Activated T-cell treated with anti-CD3 and anti-CD28 coated beads for 1 hour (primary cell): Measurements from ENCODE around the gene SPTSSB.

Experiments
- DNase-seq: peaks from one replicate; pipeline ENCODE4 v3.0.0-alpha.2; 2020; ENCODE audit warnings: low read depth

The SPTSSB gene, protein sequence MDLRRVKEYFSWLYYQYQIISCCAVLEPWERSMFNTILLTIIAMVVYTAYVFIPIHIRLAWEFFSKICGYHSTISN

DNA sequence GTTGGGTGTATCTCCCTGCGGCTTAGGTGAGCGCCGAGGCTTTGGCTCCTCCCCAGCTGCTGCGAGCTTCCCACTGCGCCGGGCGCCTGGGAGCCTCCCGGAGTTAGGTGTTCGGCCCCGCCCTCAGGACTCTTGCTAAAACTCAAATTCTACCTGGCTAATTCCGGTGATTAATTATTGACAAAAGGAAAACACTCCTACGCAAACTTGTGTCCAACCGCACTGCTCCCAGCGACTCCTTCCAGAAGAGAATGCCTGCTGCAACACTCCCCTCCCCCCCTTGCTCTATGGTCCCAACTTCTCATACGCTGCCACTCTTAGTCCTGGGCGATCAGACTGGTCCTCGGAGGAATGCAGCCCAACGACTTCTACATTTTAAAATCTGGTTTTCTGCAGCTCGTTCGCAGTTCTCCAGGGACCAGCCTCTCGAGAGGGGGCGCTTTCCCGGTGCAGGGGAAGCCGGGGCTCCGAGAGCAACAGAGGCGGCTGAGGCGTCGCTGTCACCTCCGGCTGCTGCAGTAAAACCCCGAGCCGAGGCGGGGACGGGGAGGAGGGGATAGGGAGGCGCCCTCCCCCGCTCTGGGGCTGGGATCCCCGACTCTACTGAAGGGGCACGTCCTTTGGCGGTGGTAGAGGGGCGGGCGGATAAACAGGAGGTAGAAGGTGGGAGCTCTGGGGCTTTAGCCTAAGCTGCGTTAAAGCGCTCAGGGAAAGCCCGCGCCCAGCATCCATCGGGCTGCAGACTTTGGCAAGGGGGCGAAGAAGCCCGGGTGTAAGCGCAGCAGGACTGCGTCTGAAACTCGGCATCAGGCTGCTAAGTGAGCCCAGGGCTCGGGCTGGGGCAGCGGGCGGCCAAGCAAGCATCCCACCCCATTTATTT is at the start of gene SPTSSB:
Gene SPTSSB, minus strand, starts transcription at position 77 of the 880 bp plus-strand sequence. CDS start 25,194 bp downstream, outside the sequence.
- peak; percentile 35 for DNase-seq

DNA sequence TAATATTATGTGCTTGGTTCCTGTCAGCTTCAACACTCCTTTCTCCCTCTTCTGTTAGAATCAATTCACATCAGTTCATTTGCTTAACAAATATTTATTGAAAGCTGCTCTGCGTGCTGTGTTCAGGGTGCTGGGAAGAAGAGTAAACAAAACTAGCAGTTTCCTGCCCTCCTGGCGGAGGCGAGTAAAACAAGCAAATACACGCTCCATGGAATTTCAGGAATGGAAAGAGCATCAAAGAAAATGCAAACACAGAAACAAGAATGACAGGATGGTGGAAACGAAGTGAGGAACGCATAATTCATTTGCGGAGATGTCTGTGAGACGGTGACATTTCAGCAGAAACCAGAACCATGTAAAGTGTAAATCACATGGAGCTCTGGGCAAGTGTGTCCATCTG is 49.4 kb upstream of the SPTSSB start:
- no peak for DNase-seq

DNA sequence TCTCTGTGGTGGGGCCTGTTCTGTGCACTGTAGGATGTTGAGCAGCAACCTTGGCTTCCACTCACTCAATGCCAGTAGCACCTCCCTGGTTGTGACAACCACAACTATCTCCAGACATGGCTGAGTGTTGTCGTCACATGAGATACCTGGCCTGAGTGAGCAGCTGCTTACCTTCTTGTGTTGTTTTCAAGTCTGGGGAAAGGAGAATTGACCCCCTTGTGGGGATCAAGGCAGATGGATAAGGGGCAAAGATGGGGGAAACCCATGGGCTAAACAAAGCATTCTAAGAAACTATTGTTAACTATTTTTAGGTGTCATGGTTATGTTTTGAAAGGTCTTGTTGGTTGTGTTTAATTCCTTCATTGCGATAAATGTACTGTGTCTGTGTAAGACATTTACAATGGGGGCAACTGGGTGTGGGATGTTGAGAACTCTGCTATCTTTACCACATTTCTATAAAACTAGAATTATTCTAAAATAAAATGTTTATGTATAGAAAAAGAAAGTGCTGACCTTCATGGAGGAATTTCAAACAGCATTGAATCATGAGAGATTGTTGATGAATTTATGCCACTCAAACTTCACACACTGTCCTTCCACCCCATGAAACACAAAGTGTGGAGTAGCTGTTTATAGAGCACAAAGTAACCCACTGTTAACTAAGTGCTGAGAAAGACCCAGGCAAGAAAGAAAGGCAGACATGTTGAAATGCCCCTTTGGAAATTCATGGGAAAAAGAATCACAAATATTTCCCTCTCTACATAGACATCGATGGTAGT is 48.4 kb upstream of the SPTSSB start:
- DNase-seq, result no peak

DNA sequence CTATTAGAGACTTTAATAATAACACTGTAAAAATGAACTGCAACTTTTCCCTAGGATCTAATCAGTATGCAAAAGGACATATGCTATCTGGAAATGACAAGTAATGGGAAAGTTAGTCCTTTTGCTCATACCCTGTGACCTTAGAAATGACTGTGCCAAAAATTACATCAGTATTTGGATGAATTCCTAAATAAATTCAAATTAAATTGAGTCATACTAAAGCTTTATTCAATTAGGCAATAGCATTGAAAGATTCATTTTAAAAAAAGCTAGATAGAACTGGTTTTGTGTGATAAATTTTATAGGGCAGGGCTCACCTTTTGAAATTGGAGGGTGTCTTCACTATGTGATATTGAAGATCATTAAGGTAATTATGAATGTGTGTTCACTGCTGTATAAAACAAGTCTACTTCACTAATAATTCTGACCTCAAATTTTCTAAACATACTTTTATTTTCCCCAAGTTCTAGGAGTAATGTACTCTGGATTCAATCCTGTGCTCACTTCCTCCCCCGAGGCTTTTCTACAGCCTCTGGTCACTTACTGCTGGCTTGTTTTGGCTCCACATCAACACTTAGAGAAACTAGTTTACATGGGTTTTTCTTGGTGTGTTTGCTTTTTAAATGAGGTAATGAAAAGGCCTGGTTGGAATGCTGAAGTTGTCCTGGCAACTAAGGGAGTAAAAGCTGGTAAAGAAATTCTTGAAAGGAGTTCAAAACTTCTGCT is 44.4 kb upstream of the SPTSSB start:
- no peak for DNase-seq

DNA sequence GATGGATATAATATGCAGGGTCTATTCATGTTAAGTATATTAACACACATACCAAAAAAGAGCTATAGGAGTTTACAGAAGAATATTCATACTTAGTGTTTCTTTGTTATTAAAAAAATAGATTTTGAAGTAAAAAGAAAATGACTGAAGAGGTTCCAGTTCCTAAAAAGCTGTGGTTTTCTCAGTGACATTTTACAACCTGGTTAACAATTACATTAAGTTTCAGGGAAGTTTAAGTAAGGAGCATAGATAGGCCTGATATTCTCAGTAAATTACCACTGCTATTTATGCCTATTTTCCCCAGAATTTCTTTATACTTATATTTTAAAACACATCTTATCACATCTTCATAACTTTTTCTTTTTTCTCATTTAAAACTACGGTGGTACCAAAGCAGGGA is 43.6 kb upstream of the SPTSSB start:
- DNase-seq, result no peak

DNA sequence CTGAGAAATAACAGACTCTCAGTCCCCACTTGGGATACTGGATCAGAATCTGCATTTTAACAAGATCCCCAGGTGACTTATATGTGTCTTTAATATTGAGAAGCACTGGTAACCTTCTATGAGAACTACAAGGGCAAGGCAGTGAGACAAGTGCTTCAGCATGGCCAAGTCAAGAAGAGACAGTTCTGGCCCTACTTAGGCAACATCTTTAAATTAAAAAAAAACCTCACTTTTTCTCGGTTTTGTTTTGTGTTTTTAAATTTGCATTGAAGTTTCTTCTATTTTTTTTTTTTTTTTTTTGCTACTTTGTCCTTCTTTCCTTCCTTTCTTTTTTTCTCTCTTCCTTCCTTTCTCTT is 42.5 kb upstream of the SPTSSB start:
- no peak for DNase-seq

DNA sequence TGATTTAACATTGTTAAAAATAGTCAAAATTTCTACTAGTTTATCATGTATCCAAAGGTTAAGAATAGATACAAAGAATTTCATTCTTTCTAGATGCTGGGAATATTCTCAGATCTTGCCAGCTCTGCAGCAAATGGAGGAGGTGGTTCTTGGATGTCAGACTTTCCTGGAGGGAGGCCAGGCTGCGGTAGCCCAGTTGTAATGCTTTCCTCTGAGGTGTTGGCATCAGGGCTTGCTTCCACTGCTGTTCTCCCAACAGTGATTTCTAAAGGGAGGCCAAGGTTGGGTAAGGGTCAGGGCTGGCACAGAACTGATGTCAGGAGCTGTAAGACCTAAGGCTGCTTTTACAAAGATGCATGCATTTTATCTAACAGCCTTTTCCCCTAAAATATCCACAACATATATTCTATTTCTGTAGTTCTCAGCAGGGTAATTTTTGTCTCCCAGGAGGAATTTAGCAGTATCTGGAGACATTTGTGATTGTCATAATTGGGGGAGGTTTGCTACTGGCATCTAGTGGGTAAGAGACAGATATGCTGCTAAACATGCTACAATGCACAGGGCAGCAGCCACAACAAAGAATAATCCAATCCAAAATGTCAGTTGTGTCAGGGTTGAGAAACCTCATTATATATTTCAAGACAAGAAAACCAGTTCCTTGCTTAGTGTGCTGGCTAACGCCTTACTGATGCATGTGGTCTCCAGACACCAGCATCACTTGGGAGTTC is 42.0 kb upstream of the SPTSSB start:
- no peak for DNase-seq

DNA sequence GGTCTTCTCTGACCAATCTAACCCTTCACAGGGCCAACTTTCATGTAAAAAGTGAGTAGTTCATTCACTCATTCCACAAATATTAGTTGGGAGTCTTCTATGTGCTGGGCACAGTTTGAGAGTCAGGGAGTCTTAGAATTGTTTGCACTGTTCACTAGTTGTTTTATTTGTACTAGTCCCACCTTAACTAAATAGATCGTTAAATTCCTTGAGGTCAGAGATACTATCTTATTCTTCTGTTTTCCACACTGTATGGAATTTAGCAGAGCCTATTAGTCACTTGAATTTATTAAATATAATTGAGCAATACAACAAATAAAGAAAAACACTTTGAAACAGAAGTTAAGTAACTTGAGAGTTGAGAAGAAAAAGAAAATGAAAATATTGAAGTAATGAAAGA is 40.8 kb upstream of the SPTSSB start:
- DNase-seq, result no peak

DNA sequence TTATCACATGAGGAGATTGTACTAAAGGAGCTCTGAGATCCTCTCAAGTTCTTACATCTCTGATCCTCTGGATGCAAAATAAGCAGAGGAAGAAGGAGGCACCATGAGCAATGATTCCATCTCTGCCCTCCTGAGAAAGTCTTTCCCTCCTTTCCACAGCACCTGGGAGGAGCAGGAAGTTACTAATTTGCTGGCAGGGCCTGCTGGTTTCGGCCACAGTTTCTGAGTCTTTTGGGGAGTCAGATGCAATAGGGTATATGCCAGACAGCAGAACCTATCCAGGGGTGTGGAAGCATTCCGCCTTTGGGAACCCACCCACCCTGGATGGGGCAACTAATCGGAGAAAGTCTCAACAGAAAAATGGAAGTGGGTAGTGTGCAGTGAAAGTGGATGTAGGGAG is 38.5 kb upstream of the SPTSSB start:
- no peak for DNase-seq

DNA sequence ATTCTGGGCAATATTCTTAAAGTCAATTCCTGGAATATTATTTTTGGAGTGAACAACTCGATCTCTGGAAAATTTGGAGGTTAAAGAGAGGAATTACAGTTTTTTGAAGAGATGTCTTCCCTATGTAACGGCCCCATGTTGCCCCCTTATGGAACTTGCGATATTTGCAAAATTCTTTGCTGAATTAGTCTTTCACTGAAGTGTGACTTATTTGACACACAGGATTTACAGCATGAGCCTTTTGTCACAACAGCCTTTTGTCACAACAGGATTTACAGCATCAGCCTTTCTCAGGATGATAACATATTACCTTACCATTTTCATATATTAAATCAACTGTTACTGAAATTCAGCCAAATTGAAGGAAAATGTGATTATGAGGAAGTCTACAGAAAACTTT is 37.8 kb upstream of the SPTSSB start:
- DNase-seq, result peak; percentile 19

DNA sequence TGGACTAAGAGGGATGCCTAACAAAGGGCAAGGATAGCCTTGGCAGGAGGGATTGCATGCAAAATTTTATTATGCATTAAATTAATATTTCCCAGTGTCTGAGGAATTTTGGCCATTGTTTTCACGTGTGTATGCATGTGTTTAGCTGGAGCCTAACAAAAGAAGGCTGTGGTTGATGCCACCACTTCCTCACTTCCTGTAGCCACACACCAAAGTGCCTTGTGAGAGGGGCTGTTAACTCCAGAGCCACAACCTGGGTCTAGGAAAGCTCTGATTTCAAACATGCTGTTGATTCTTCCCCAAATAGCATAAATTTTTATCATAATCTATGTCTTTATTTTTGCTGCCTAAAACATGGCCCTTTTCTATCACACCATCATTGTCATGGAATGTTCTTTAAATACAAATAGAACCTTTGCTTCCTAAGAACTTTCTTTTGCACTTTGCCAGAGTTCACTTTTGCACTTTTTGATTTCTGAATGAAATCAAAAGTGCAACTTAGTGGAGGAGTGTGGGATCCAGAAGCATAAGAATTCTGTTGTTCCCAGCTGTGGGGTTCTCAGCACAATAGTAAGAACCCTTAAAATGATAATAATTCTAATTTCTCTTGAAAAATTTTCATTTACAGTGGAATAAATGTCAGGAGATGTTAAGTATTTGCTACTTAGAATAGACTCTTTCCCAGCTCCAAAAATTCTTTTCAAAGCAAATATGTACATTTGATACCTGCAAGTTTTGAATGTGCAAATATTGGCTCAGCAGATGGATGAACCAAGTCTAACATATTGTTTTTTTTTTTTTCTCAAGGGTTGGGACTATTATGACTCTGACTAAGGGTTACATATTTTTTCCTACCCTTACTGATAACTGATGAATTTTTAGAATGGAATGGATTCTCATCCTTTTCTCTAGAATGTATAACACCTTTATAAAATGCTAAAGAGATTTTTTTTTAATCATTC is 35.6 kb upstream of the SPTSSB start:
- no peak for DNase-seq

DNA sequence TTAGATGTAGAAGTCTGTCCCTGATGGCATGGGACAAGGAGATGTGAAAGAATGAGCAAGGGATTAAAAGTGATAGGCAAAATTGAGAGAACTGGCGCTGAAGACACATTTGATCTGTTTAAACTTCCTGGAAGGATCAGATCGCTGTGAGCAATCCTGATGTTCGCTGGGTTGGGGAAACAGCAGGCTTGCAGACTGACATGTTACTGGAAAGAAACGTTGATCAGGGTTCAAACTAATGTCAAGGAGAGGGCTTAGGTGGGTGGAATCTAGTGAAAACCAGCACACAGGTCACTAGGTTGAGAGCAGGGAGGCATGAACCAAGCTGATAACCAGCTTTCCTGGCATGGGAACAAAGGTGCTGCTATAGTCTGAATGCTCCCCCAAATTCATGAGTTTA is 34.5 kb upstream of the SPTSSB start:
- DNase-seq, result no peak

DNA sequence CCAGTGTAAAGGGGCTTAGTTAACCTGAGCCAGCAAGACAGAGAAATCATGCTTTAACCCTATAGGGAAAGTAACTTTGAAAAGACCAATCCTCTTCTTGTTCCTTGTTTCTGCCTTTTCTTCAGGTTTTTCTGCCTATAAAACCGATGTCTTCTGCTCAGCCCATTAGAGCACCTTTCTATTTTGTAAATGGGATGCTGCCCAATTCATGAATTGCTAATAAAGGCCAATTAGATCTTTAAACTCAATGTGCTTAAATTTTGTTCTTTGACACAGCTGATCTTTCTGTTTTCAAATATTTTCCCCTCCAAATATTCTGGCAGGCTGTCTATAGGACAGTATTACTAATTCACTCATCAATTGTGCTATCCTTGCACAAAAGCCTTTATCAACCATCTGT is 33.8 kb upstream of the SPTSSB start:
- DNase-seq, result no peak

DNA sequence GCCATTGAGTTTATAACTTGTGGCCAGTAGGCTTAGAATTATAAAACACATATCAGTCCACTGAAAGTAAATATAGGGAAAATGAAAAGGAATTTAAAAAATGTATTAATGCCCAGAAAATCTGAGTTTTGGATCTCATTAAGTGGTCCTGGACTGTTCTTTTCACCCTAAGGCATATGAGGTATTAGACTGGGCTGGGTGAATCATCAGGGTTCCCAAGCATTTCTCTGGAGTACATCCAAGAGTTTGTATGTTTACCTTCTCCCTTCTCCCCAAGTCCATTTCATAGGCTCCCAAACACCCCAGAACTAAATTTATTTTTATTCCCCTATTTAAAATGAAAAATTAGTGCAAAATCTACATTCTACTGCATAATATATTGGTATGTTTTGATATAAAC is 31.9 kb upstream of the SPTSSB start:
- no peak for DNase-seq

DNA sequence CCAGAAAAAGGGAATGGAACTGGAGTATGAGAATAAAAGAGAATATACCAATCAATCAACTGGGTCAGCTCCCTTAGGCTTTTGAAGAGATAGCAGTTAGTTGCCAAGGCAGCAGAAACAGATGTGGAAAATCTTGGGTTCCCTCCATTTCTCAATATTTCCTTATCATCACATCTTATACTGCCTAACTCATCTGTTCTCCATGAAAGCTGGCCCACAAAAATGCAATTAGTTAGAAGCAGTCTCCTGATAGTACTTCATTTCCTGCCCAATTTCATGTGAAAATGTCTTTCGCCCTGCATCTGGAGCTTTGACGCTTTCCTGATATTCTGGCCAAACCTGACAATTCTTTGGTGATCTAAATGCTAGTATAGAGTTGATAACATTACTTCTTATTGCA is 30.1 kb upstream of the SPTSSB start:
- DNase-seq, result no peak

DNA sequence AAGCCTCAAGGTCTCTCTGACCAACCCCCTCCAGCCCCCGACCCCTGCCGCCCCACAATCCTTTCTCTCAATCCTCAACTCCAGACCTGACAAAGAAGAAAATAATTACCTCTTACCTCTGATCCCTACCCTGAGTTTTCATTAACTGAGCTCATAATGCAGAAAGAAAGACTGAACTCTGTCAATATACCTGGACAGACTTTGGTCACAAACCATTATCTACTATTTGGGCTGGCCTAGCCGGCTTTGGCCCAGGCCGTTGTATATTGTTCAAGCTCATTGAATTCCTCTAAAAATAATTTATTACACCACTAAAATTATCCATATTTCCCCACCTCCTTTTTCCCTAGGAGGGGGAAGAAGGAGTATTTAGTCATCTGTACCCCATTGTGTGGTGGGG is 29.3 kb upstream of the SPTSSB start:
- no peak for DNase-seq

DNA sequence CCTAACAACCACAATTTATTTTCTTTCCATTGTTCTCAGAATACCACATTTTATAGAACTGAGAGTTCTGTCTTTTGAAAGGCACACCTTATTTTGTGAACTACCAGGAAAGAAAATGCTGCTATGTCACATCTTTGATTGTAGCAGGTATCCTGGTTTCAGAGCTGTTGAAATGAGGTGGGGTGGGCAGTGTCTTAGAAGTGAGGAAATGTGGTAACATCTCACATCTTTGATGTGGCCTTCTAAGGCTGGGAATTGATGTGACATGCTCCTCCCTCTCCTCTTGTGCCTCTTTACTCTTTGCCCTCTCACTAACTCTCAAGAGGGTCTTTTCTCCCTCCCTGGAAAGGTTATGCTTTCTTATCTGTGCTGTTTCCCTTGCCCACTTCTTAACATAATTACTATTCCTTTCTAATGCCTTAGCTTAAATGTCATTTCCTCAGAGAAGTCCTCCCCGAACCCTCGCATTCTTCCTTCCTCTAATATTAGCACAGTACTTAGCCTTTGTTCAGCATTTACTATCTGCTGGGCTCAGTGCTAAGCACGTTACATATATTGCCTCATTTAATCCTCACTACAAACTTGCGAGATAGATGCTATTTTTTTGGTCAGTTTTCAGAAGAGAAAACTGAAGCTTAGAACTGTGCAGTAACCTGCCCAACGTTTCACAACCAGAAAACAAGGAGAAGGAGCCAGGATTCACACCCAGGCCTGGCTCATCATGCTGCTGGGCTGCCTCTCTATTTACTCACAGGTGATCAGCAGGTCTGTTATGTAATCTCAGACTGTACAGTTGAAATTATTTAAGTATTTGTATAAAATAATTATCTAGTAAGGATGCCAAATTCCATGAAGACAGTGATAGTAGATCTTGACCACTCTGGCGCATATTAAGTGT is 24.0 kb upstream of the SPTSSB start:
- no peak for DNase-seq

DNA sequence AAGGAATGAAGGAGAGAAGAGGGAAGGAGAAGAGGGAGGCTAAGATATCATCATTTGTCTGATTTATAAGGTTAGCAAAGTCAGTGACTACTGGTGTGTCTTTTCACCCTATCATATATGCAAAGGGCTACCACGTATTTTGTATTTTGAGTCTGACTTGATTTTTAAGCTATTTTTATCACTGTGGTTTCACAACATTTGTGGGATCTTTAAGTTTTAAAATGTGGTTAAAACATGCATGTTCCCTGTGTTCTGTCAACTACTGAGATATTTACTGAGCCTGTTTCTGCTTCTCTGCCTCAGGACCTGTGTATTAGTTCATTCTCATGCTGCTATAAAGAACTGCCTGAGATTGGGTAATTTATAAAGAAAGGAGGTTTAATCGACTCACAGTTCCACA is 22.5 kb upstream of the SPTSSB start:
- DNase-seq, result no peak

DNA sequence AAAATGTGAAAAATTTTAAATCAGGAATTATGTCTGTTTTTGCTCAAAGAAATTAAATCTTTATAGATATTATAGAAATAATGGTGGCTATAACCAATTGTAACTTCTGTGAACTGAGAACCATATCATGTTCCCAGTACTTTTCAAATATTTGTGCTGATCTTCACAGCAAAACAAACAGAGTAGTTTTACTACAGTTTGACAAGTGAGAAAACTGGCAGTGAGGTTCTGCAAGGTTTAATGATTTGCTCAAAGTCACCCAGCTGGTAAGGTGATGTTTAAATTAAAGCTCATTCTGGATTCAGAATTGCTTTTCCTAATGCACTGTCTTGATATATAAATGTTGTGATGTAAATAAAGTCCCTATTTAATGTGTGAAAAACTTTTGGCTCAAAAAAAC is 22.0 kb upstream of the SPTSSB start:
- DNase-seq, result no peak

DNA sequence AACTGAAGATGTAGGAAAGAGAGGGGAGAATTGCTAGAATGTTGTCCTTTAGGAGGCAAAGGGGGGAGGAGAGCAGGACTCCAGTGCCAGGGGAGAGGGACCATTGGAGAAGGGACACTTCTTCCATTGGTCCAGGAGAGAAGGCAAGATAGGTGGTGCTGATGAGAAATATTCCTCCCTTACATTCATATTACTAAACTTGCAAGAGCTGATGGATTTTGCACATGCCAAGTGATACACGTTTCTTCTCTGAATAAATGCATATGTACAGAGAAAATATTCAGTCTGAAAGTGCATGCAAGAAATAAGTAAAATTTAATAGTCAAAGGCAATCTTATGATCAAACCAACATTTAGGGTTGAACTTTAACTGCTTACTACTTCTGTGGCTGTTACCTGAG is 21.5 kb upstream of the SPTSSB start:
- no peak for DNase-seq
